A673 (cell line): ENCODE data around the gene PAX3. TPM values are rescaled to one million over a fixed set of nuclear protein-coding genes. Genes with fewer than 3 reads are reported as not detected.

Experiments used
- Bru-seq: library from RNA; stranded (reverse); fragments of 400-500 nt; gene quantifications from one replicate; lab custom pipeline; 2021; lab: Mats Ljungman, UMichigan
- BruChase-seq, 2 experiments: library from RNA; stranded (reverse); fragments of 400-500 nt; gene quantifications; one replicate each; lab custom pipeline; 2021; lab: Mats Ljungman, UMichigan
- BruUV-seq: library from RNA; stranded (reverse); fragments of 400-500 nt; replicated peaks from 2 replicates; lab custom pipeline; 2021; lab: Mats Ljungman, UMichigan
- CTCF ChIA-PET: fragments of 300-600 bp; sonication (Branson Sonifier 250); formaldehyde crosslinking; loops from one replicate; lab custom pipeline; 2022; ENCODE audit warnings: antibody characterized with exemption; lab: Charles Lee
- POLR2A ChIA-PET: fragments of 300-600 bp; sonication (Branson Sonifier 250); formaldehyde crosslinking; loops from one replicate; lab custom pipeline; 2022; ENCODE audit warnings: antibody characterized with exemption; ENCODE audit not compliant: low non-redundant PET; lab: Charles Lee
- DNase-seq: peaks from one replicate; pipeline ENCODE4 v3.0.0-alpha.2; 2015; ENCODE audit warnings: low spot score
- H3K27ac ChIP-seq: fragments of 200-600 bp; sonication (generic); 2 replicates; pipeline ENCODE4 v1.5.1; 2016; ENCODE audit warnings: mixed run types, low read depth, mild to moderate bottlenecking, mixed read lengths, antibody characterized with exemption, low read length; ENCODE audit not compliant: poor library complexity, severe bottlenecking
- H3K27me3 ChIP-seq: fragments of 200-600 bp; sonication (generic); replicated peaks from 2 replicates; pipeline ENCODE4 v1.6.1; 2017; ENCODE audit warnings: mixed run types, low read depth, mild to moderate bottlenecking, mixed read lengths, antibody characterized with exemption, low read length; ENCODE audit not compliant: insufficient read depth, poor library complexity
- H3K36me3 ChIP-seq: fragments of 200-600 bp; sonication (generic); 2 replicates; pipeline ENCODE4 v1.6.1; 2016; ENCODE audit warnings: mixed run types, mild to moderate bottlenecking, mixed read lengths, antibody characterized with exemption, low read length; ENCODE audit not compliant: insufficient read depth, poor library complexity, severe bottlenecking
- H3K4me1 ChIP-seq: fragments of 200-600 bp; sonication (generic); 2 replicates; pipeline ENCODE4 v1.6.1; 2017; ENCODE audit warnings: mixed run types, mild to moderate bottlenecking, mixed read lengths, antibody characterized with exemption, low read length; ENCODE audit not compliant: insufficient read depth, poor library complexity, severe bottlenecking
- H3K4me3 ChIP-seq: fragments of 200-600 bp; sonication (generic); 2 replicates; pipeline ENCODE4 v1.5.1; 2016; ENCODE audit warnings: low read depth, mixed run types, mild to moderate bottlenecking, mixed read lengths, low read length; ENCODE audit not compliant: poor library complexity, severe bottlenecking
- H3K9me3 ChIP-seq: fragments of 200-600 bp; sonication (generic); 2 replicates; pipeline ENCODE4 v1.6.1; 2016; ENCODE audit warnings: mixed run types, low read depth, mild to moderate bottlenecking, mixed read lengths, antibody characterized with exemption, low read length; ENCODE audit not compliant: poor library complexity, severe bottlenecking
- CTCF ChIP-seq: fragments of 300-800, 200-600 bp; sonication (generic); conservative IDR thresholded peaks from 2 replicates; pipeline ENCODE4 v1.5.1; 2017; ENCODE audit warnings: low read depth, mild to moderate bottlenecking, antibody characterized with exemption, low read length, moderate library complexity, mixed read lengths
- EZH2 ChIP-seq: fragments of 200-600 bp; sonication (generic); IDR thresholded peaks from 2 replicates; pipeline ENCODE4 v1.6.1; 2017; ENCODE audit warnings: borderline replicate concordance, low read depth, mild to moderate bottlenecking, mixed read lengths, antibody characterized with exemption, low read length; ENCODE audit not compliant: poor library complexity, severe bottlenecking
- intact Hi-C: fragments of 100-400 bp; cut with micrococcal nuclease; formaldehyde crosslinking; loops from one replicate; pipeline ENCODE4 v1.10.0; 2022; ENCODE audit not compliant: unreplicated experiment
- long read RNA-seq: library from polyadenylated mRNA; stranded (forward); transcript quantifications from one replicate; pipeline ENCODE4 v2.0.0, GENCODE V29; 2022
- total RNA-seq: library from RNA; stranded (reverse); gene quantifications from 2 replicates; pipeline ENCODE4 v1.2.3, GENCODE V29; 2021

PAX3 gene
- 39.3 and 47.2 TPM in 2 replicates for total RNA-seq
- Bru-seq, nascent RNA, result percentile 92 among the genes with signal in this experiment
- percentile 86 among the genes with signal in this experiment for BruChase-seq, experiment 1, labeled RNA remaining after a 2-hour chase
- BruChase-seq, experiment 2, labeled RNA remaining after a 6-hour chase, result percentile 69 among the genes with signal in this experiment
- long read RNA-seq, transcript PAX3-206 (9 exons, 2,258 nt), result major isoform, 18 of 60 reads
- long read RNA-seq, transcript PAX3-207 (9 exons, 1,782 nt), result minor isoform, 9 of 60 reads
- long read RNA-seq, partial matches to known transcripts, result 8 of 60 reads
- long read RNA-seq, other reads (novel, unspliced or antisense), result 22 of 60 reads

GRCh38 chr2:222298311-222299150 is at the start of gene PAX3:
TSS of gene PAX3 (minus strand) at chr2:222298998. CDS start at chr2:222298615, 383 bp downstream.
- DNase-seq, result peak; percentile 92
- Histone ChIP-seq H3K4me3 (peak within 1 kb of the TSS; percentile 77), H3K36me3 (peaks cover 12% of the 10 kb centered on the region), H3K27me3 (no peaks in the 10 kb centered on the region), H3K4me1 (peaks cover 9% of the 10 kb centered on the region), H3K27ac (peak within 1 kb of the TSS; percentile 89), H3K9me3 (no peaks in the 10 kb centered on the region)
- TF ChIP-seq EZH2 (no peak), CTCF (no peak)
- BruUV-seq, result no TSS peak
- ChIA-PET CTCF (no interaction called here), POLR2A (interaction anchor here (0.6 to 0.8 kb wide), 4 partner anchors 15 to 245 kb away, joined by 3 to 4 read pairs (median 3); no protein-coding TSS in a partner anchor)
- intact Hi-C loops, result no loop called here

DNA sequence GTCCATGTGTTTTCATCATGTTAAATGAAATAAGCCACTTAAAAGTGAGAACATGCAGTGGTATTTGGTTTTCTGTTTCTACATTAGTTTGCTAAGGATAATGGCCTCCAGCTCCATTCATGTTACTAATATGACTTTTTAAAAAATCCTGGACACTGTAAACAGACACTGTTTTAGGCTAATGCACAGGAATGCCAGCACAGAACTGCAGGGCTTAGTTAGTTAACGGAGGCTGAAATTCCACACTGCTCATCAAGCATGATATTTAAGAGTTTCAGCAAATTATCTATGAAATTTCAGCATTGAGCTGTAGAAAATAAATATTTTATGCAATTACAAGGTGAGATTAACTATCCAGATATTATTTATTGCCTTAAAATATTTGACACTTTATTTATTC is 42.5 kb upstream of the PAX3 start:
- H3K27ac ChIP-seq, result no peak overlapping the region
- no peaks in the 10 kb centered on the region for H3K9me3 ChIP-seq
- no peak overlapping the region for H3K4me3 ChIP-seq
- H3K27me3 ChIP-seq, result no peaks in the 10 kb centered on the region
- no peak for TF ChIP-seq CTCF
- no peak for TF ChIP-seq EZH2
- no TSS peak for BruUV-seq
- ChIA-PET CTCF (no interaction called here), POLR2A (no interaction called here)
- H3K36me3 ChIP-seq, result no peaks in the 10 kb centered on the region
- no peaks in the 10 kb centered on the region for H3K4me1 ChIP-seq
- no peak for DNase-seq
- intact Hi-C loops, result no loop called here

GRCh38 chr2:222338374-222338773 is 39.6 kb upstream of the PAX3 start:
- Histone ChIP-seq H3K9me3 (peaks cover 5% of the 10 kb centered on the region), H3K27me3 (no peaks in the 10 kb centered on the region), H3K27ac (no peak overlapping the region), H3K4me3 (no peak overlapping the region), H3K4me1 (no peaks in the 10 kb centered on the region), H3K36me3 (no peaks in the 10 kb centered on the region)
- BruUV-seq, result no TSS peak
- intact Hi-C loops, result no loop called here
- no peak for TF ChIP-seq EZH2
- no peak for TF ChIP-seq CTCF
- ChIA-PET POLR2A (no interaction called here), CTCF (no interaction called here)
- no peak for DNase-seq
